HCT116 (cell line): ENCODE measurements around the gene COL3A1. TPM values are rescaled to one million over a fixed set of nuclear protein-coding genes. Genes with fewer than 3 reads are reported as not detected.

Experiments
- ATAC-seq: fragments of 200-7000 bp; cut with Tn5 transposase; 2 replicates; pipeline ENCODE4 v1.9.1; 2020; ENCODE audit warnings: mild to moderate bottlenecking, moderate library complexity
- BruUV-seq: library from RNA; stranded (reverse); fragments of 400-500 nt; replicated peaks from 2 replicates; lab custom pipeline; 2021; lab: Mats Ljungman, UMichigan
- CTCF ChIA-PET: fragments of 300-600 bp; sonication (Branson Sonifier 250); formaldehyde crosslinking; loops from one replicate; lab custom pipeline; 2021; ENCODE audit warnings: antibody characterized with exemption; lab: Charles Lee
- POLR2A ChIA-PET: fragments of 300-600, 350-600 bp; sonication (Branson Sonifier 250); formaldehyde crosslinking; loops from one replicate; lab custom pipeline; 2021; ENCODE audit warnings: antibody characterized with exemption; lab: Charles Lee
- RAD21 ChIA-PET, 2 experiments: fragments of 300-600 bp; sonication (Branson Sonifier 250); formaldehyde crosslinking; loops; one replicate each; lab custom pipeline; 2023; ENCODE audit warnings: low total read pairs in 2 of 2; ENCODE audit not compliant: uncharacterized antibody in 2 of 2, unreplicated experiment in 2 of 2, low non-redundant PET in 1 of 2; lab: Charles Lee
- DNase-seq: peaks from one replicate; pipeline ENCODE4 v3.0.0-alpha.2; 2010; ENCODE audit warnings: low read depth, low spot score
- H2AFZ ChIP-seq: fragments of 200-600 bp; shearing (Covaris generic), sonication (generic); 2 replicates; pipeline ENCODE4 v1.6.1; 2017; ENCODE audit warnings: low read depth, mixed run types, mixed read lengths, antibody characterized with exemption, low read length; ENCODE audit not compliant: poor library complexity, severe bottlenecking
- H3K27ac ChIP-seq: 2 replicates; pipeline ENCODE4 v1.5.1; 2012; ENCODE audit warnings: low read depth, low read length
- H3K27me3 ChIP-seq: fragments of 200-600 bp; sonication (generic); 2 replicates; pipeline ENCODE4 v1.6.1; 2016; ENCODE audit warnings: mixed run types, low read length, mixed read lengths; ENCODE audit not compliant: insufficient read depth
- H3K36me3 ChIP-seq, 2 experiments: fragments of 200-500 bp in 1 of 2; fragments of 200-600 bp in 1 of 2; sonication (Bioruptor generic) in 1 of 2; sonication (generic) in 1 of 2; 2 replicates each; pipeline versions ENCODE4 v1.5.1 to v1.6.1; 2014 to 2016; ENCODE audit warnings: low read length in 2 of 2, inconsistent platforms in 1 of 2, mixed read lengths in 1 of 2, mixed run types in 1 of 2; ENCODE audit not compliant: insufficient read depth in 2 of 2, control insufficient read depth in 1 of 2
- H3K4me1 ChIP-seq, 2 experiments: fragments of 200-600 bp in 1 of 2; sonication (generic) in 1 of 2; 2 replicates each; pipeline versions ENCODE4 v1.5.1 to v1.6.1; 2012 to 2017; ENCODE audit warnings: low read length in 2 of 2, inconsistent platforms in 1 of 2, mild to moderate bottlenecking in 1 of 2, mixed read lengths in 1 of 2, mixed run types in 1 of 2, moderate library complexity in 1 of 2; ENCODE audit not compliant: insufficient read depth in 2 of 2, control insufficient read depth in 1 of 2
- H3K4me2 ChIP-seq: fragments of 200-600 bp; sonication (generic); 2 replicates; pipeline ENCODE4 v1.6.1; 2017; ENCODE audit warnings: mixed run types, low read length, mixed read lengths
- H3K4me3 ChIP-seq, 2 experiments: fragments of 200-600 bp in 1 of 2; sonication (generic) in 1 of 2; replicated peaks in 1 of 2; 2 replicates each; pipeline ENCODE4 v1.5.1; 2011 to 2016; ENCODE audit warnings: low read length in 2 of 2, control low read depth in 1 of 2, low read depth in 1 of 2, mild to moderate bottlenecking in 1 of 2, mixed read lengths in 1 of 2, mixed run types in 1 of 2
- H3K79me2 ChIP-seq: fragments of 200-600 bp; sonication (generic); 2 replicates; pipeline ENCODE4 v1.6.1; 2017; ENCODE audit warnings: mild to moderate bottlenecking, mixed run types, low read length, moderate library complexity, mixed read lengths; ENCODE audit not compliant: insufficient read depth
- H3K9ac ChIP-seq: fragments of 200-600 bp; sonication (generic); 2 replicates; pipeline ENCODE4 v1.6.1; 2016; ENCODE audit warnings: low read length, mixed read lengths
- H3K9me2 ChIP-seq: fragments of 200-600 bp; sonication (generic), shearing (Covaris generic); 2 replicates; pipeline ENCODE4 v1.6.1; 2017; ENCODE audit warnings: mixed run types, mild to moderate bottlenecking, moderate library complexity; ENCODE audit not compliant: insufficient read depth
- H3K9me3 ChIP-seq, 2 experiments: fragments of 200-500 bp in 1 of 2; fragments of 200-600 bp in 1 of 2; sonication (Bioruptor generic) in 1 of 2; sonication (generic) in 1 of 2; 2 replicates each; pipeline ENCODE4 v1.6.1; 2014 to 2017; ENCODE audit warnings: low read length in 2 of 2, mixed read lengths in 2 of 2, inconsistent platforms in 1 of 2, low read depth in 1 of 2, mild to moderate bottlenecking in 1 of 2, mixed run types in 1 of 2, moderate library complexity in 1 of 2; ENCODE audit not compliant: control insufficient read depth in 1 of 2, insufficient read depth in 1 of 2
- H4K20me1 ChIP-seq: fragments of 200-600 bp; sonication (generic), shearing (Covaris generic); 2 replicates; pipeline ENCODE4 v1.6.1; 2017; ENCODE audit warnings: mixed run types, mild to moderate bottlenecking, moderate library complexity; ENCODE audit not compliant: insufficient read depth
- ATF3 ChIP-seq: IDR thresholded peaks from 2 replicates; pipeline ENCODE4 v1.6.1; 2012
- CBX3 ChIP-seq: IDR thresholded peaks from 2 replicates; pipeline ENCODE4 v1.6.1; 2012; ENCODE audit warnings: low read depth
- CEBPB ChIP-seq: IDR thresholded peaks from 2 replicates; pipeline ENCODE4 v1.6.1; 2012; ENCODE audit warnings: low read depth
- CTCF ChIP-seq, 3 experiments: fragments of 200-600 bp in 1 of 3; sonication (generic) in 1 of 3; IDR thresholded peaks in 2 of 3; conservative IDR thresholded peaks in 1 of 3; 2 replicates each; pipeline ENCODE4 v1.5.1; 2012 to 2017; ENCODE audit warnings: low read depth in 2 of 3, low read length in 2 of 3, antibody characterized with exemption in 1 of 3, borderline replicate concordance in 1 of 3, control low read depth in 1 of 3, mild to moderate bottlenecking in 1 of 3, mixed read lengths in 1 of 3, mixed run types in 1 of 3, moderate library complexity in 1 of 3; ENCODE audit not compliant: insufficient read depth in 1 of 3
- ELF1 ChIP-seq: IDR thresholded peaks from 2 replicates; pipeline ENCODE4 v1.6.1; 2012; ENCODE audit warnings: low read depth, borderline replicate concordance
- EZH2 ChIP-seq: fragments of 200-600 bp; sonication (generic); IDR thresholded peaks from 2 replicates; pipeline ENCODE4 v1.6.1; 2017; ENCODE audit warnings: antibody characterized with exemption, mixed run types
- EZH2phosphoT487 ChIP-seq: fragments of 200-600 bp; IDR thresholded peaks from 2 replicates; pipeline ENCODE4 v1.6.1; 2018; ENCODE audit warnings: antibody characterized with exemption, borderline replicate concordance
- FOSL1 ChIP-seq: IDR thresholded peaks from 2 replicates; pipeline ENCODE4 v1.6.1; 2012; ENCODE audit warnings: low read depth
- JUND ChIP-seq: IDR thresholded peaks from 2 replicates; pipeline ENCODE4 v1.6.1; 2012
- MAX ChIP-seq: IDR thresholded peaks from 2 replicates; pipeline ENCODE4 v1.6.1; 2012
- SP1 ChIP-seq: IDR thresholded peaks from 2 replicates; pipeline ENCODE4 v1.6.1; 2012; ENCODE audit warnings: low read depth
- TCF7L2 ChIP-seq: IDR thresholded peaks from 2 replicates; pipeline ENCODE4 v1.7.0; 2011; ENCODE audit warnings: borderline replicate concordance, inconsistent platforms; ENCODE audit not compliant: insufficient read depth, insufficient read length; ENCODE audit errors: extremely low read depth
- ZNF274 ChIP-seq: fragments of 200-500 bp; sonication (Bioruptor generic); IDR thresholded peaks from 2 replicates; pipeline ENCODE4 v1.6.1; 2014; ENCODE audit warnings: mild to moderate bottlenecking, low read depth, low read length, inconsistent platforms
- intact Hi-C: fragments of 100-400 bp; cut with micrococcal nuclease; formaldehyde crosslinking; loops from 2 replicates; pipeline ENCODE4 v1.10.0; 2022
- total RNA-seq: library from RNA; stranded (reverse); gene quantifications from one replicate; pipeline ENCODE4 v1.2.1, GENCODE V29; 2021; ENCODE audit not compliant: unreplicated experiment

COL3A1 gene
- total RNA-seq, 1 experiment from 2014 or later, result 1.0 TPM

- ChIA-PET POLR2A (no interaction called here), CTCF (no interaction called here), RAD21 (no interaction called here)
- H4K20me1 ChIP-seq, result no peaks in the 10 kb centered on the region
- no TSS peak for BruUV-seq
- no peak overlapping the region for H3K27ac ChIP-seq
- no peak overlapping the region for H3K9ac ChIP-seq
- no peaks in the 10 kb centered on the region for H3K79me2 ChIP-seq
- H3K4me3 ChIP-seq, result no peak overlapping the region
- H3K4me2 ChIP-seq, result no peak overlapping the region
- no peak overlapping the region for H2AFZ ChIP-seq
- H3K27me3 ChIP-seq, result no peaks in the 10 kb centered on the region
- H3K36me3 ChIP-seq, result no peaks in the 10 kb centered on the region
- ATAC-seq (no peak), DNase-seq (no peak)
- intact Hi-C loops, result no loop called here
- H3K9me2 ChIP-seq, result no peaks in the 10 kb centered on the region
- TF ChIP-seq TCF7L2, result no peak
- no peak for TF ChIP-seq EZH2
- no peak for TF ChIP-seq MAX
- TF ChIP-seq ATF3, result no peak
- TF ChIP-seq ELF1, result no peak
- TF ChIP-seq EZH2phosphoT487, result no peak
- TF ChIP-seq SP1, result no peak
- no peak for TF ChIP-seq FOSL1
- TF ChIP-seq CTCF (IDR thresholded peaks at IDR 0.05 in 2 of 3, conservative IDR thresholded peaks at IDR 0.05 in 1 of 3; ENCODE audit: borderline replicate concordance in 1 of 3, insufficient read depth in 1 of 3, low read depth in 2 of 3, low read length in 2 of 3), result no peak
- no peak for TF ChIP-seq ZNF274
- no peak for TF ChIP-seq JUND
- TF ChIP-seq CBX3, result no peak
- no peak for TF ChIP-seq CEBPB
- TF ChIP-seq, all 23 proteins: peak for 0
- no peaks in the 10 kb centered on the region for H3K4me1 ChIP-seq
- no peaks in the 10 kb centered on the region for H3K9me3 ChIP-seq
Observed at GRCh38 chr2:189020179-189020578, 46.0 kb downstream of the COL3A1 start.
